IgD-negative memory B cell (primary cell): Measurements from ENCODE around the gene ZNF398. TPM values are rescaled to one million over a fixed set of nuclear protein-coding genes. Genes with fewer than 3 reads are reported as not detected.

ENCODE experiments used
- H3K27ac Mint-ChIP-seq, 3 donors: one replicate each; pipeline ENCODE4 v1.8.0; 2020 to 2022; ENCODE audit warnings: mild to moderate bottlenecking in 3 of 3, mixed read lengths in 3 of 3, moderate library complexity in 1 of 3
- H3K27me3 Mint-ChIP-seq: one replicate; pipeline ENCODE4 v1.8.0; 2021; ENCODE audit warnings: mixed read lengths
- H3K36me3 Mint-ChIP-seq: one replicate; pipeline ENCODE4 v1.8.0; 2020; ENCODE audit warnings: mild to moderate bottlenecking, mixed read lengths
- H3K4me1 Mint-ChIP-seq, 3 donors: one replicate each; pipeline ENCODE4 v1.8.0; 2020 to 2022; ENCODE audit warnings: mixed read lengths in 3 of 3, mild to moderate bottlenecking in 1 of 3
- H3K4me3 Mint-ChIP-seq, 4 donors: one replicate each; pipeline ENCODE4 v1.8.0; 2020 to 2022; ENCODE audit warnings: mild to moderate bottlenecking in 4 of 4, mixed read lengths in 4 of 4, moderate library complexity in 3 of 4
- H3K9me3 Mint-ChIP-seq, 3 donors: one replicate each; pipeline ENCODE4 v1.8.0; 2020 to 2021; ENCODE audit warnings: mixed read lengths in 3 of 3, mild to moderate bottlenecking in 1 of 3
- polyA plus RNA-seq: library from polyadenylated mRNA; unstranded; fragments of 300-500 nt; fragmentation: Illumina TruSeq; gene quantifications from one replicate; pipeline ENCODE4 v1.2.3, GENCODE V29; 2021

ZNF398 gene, protein sequence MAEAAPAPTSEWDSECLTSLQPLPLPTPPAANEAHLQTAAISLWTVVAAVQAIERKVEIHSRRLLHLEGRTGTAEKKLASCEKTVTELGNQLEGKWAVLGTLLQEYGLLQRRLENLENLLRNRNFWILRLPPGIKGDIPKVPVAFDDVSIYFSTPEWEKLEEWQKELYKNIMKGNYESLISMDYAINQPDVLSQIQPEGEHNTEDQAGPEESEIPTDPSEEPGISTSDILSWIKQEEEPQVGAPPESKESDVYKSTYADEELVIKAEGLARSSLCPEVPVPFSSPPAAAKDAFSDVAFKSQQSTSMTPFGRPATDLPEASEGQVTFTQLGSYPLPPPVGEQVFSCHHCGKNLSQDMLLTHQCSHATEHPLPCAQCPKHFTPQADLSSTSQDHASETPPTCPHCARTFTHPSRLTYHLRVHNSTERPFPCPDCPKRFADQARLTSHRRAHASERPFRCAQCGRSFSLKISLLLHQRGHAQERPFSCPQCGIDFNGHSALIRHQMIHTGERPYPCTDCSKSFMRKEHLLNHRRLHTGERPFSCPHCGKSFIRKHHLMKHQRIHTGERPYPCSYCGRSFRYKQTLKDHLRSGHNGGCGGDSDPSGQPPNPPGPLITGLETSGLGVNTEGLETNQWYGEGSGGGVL
- 13.2 TPM for polyA plus RNA-seq

DNA sequence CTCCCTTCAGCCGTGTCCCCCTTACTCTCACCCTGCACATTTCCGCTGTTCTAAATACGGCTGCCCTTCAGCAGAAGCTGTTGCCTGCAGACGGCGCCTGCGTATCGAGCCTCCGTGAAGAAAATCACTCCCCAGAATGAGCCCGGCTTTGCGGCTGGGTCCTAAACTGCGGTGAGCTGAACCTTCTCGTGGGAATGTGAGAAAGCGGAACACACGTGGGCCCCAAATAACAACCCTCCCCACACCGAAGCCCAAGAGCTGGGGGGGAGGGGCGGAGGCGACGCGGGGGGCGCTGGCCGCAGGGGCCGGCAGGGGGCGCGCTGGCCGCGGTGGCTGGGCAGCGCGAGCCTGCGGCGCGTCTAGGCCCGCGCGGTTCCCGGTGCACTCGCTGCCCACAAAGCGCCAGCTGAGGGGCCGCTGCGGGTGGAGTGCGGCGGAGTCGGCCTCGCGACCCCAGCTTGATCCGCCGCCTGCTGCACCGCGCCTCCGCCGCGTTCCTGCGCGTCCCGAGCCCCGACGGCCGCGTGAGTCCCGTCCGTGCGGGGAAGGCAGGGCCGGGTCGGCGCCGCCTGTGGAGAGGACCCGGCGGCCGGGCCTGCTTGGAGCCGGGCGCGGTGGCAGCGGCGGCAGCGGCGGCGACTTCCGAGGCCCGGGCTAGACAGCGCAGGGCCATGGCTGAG, at the start of gene ZNF398:
TSS of gene ZNF398 (plus strand) at position 382 of the 680 bp plus-strand sequence. CDS start at position 672, 290 bp downstream.
- H3K36me3 Mint-ChIP-seq = no peaks in the 10 kb centered on the region
- H3K4me1 Mint-ChIP-seq = peaks cover 21 to 28% (median 24%) of the 10 kb centered on the region in 3 donors
- H3K9me3 Mint-ChIP-seq = no peaks in the 10 kb centered on the region
- peak within 1 kb of the TSS; percentile 90 to 98 (median 97) for H3K27ac Mint-ChIP-seq
- peak within 1 kb of the TSS; percentile 95 to 99 (median 98) for H3K4me3 Mint-ChIP-seq
- no peaks in the 10 kb centered on the region for H3K27me3 Mint-ChIP-seq

DNA sequence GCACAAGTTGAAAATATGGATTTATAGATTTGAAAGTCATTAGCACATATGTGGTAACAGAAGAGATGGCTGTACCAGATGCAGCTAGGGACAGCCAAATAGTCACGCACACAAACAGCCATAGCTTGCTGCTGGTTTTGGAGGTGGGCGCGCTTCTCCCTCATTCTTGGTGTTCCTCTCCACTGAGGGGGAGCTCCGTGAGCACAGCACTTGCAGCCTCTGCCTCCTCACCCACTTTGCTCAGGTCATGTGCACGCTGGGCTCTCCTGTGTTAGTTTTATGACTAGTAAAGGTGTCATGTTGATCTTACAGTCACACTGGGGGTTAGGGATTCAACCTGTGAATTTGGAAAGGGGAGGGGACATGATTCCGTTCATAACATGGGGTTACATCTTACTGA, 48.2 kb upstream of the ZNF398 start:
- H3K9me3 Mint-ChIP-seq = no peaks in the 10 kb centered on the region
- H3K4me1 Mint-ChIP-seq = no peaks in the 10 kb centered on the region
- no peaks in the 10 kb centered on the region for H3K27me3 Mint-ChIP-seq
- no peak overlapping the region for H3K4me3 Mint-ChIP-seq
- no peak overlapping the region for H3K27ac Mint-ChIP-seq
- H3K36me3 Mint-ChIP-seq = no peaks in the 10 kb centered on the region

DNA sequence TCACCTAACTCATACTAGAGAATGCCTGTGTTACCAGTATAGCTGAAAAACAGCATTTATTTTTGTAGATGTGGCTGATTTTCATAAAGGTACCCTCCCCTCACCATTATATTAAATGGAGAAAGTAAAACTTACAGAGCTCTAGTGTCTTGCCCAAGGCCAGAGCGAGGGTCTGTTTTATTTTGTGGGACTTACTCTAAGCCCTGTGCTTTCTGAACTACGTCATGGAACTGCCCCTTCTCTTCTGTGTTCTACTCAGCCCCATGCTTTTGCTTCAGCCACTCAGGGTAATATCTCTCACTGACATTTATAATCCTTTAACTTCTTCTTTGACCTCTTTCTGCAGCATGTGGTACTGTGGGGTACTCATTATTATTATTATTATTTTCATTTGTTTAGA, 46.4 kb upstream of the ZNF398 start:
- H3K9me3 Mint-ChIP-seq = no peaks in the 10 kb centered on the region
- no peaks in the 10 kb centered on the region for H3K36me3 Mint-ChIP-seq
- no peak overlapping the region for H3K27ac Mint-ChIP-seq
- no peaks in the 10 kb centered on the region for H3K4me1 Mint-ChIP-seq
- no peak overlapping the region for H3K4me3 Mint-ChIP-seq
- no peaks in the 10 kb centered on the region for H3K27me3 Mint-ChIP-seq

DNA sequence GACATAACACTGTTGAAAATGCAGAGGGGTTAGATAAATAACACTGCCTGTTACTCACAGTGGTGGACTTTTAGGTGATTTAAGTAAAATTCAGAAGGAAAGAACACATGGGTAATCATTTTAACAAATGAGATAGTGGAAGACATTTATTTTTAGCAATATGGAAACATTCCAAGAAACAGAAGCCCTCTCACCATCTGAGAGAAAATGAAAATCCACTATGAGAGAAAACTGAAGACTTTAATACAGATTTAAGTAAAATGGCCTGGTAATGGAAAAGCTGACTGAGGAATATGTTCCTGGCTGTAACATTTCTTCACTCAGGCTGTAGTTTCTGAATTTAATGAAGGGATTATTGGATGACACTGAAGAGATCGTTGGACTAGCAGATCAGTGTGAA, 44.6 kb upstream of the ZNF398 start:
- Mint-ChIP-seq H3K4me1 (no peaks in the 10 kb centered on the region), H3K27me3 (no peaks in the 10 kb centered on the region), H3K4me3 (no peak overlapping the region), H3K9me3 (no peaks in the 10 kb centered on the region), H3K36me3 (no peaks in the 10 kb centered on the region), H3K27ac (no peak overlapping the region)

DNA sequence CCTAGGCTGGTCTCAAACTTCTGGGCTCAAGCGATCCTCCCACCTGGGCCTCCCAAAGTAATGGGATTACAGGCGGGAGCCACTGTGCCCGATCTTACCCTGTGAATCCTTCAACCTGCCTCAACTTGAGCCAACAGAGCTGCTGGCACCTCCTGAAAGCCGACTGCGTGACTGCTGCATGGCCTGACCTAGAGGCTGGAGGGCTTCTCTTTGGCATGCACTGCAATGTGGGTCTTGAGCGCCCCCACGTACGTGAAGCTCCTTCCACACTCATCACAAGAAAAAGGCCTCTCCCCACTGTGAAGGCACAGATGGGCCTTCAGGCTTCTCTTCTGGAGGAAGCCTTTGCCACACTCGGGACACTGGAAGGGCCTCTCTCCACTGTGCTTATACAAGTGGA, 43.8 kb upstream of the ZNF398 start:
- no peaks in the 10 kb centered on the region for H3K9me3 Mint-ChIP-seq
- no peaks in the 10 kb centered on the region for H3K36me3 Mint-ChIP-seq
- no peaks in the 10 kb centered on the region for H3K4me1 Mint-ChIP-seq
- no peak overlapping the region for H3K4me3 Mint-ChIP-seq
- no peaks in the 10 kb centered on the region for H3K27me3 Mint-ChIP-seq
- H3K27ac Mint-ChIP-seq = no peak overlapping the region

DNA sequence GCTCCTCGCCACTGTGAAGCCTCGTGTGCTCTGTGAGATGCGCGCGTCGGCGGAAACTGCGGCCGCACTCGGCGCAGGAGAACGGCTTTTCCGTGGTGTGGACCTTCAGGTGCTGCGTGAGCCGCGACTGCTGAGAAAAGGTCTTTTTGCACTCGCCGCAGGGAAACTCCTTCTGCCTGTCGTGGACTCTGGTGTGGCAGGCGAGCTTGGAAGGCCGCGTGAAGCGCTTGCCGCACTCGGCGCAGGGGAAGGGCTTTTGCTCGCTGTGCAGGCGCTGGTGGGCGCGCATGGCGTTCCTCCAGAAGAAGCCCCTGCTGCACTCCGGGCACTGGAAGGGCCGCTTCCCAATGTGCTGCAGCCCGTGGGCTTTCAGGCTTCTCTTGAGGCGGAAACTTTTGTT, 43.0 kb upstream of the ZNF398 start:
- Mint-ChIP-seq H3K36me3 (peaks cover under 1% of the 10 kb centered on the region), H3K9me3 (no peaks in the 10 kb centered on the region), H3K27me3 (no peaks in the 10 kb centered on the region), H3K27ac (peak overlapping the region in 1 of 3 donors; percentile 10), H3K4me1 (no peaks in the 10 kb centered on the region), H3K4me3 (no peak overlapping the region)

DNA sequence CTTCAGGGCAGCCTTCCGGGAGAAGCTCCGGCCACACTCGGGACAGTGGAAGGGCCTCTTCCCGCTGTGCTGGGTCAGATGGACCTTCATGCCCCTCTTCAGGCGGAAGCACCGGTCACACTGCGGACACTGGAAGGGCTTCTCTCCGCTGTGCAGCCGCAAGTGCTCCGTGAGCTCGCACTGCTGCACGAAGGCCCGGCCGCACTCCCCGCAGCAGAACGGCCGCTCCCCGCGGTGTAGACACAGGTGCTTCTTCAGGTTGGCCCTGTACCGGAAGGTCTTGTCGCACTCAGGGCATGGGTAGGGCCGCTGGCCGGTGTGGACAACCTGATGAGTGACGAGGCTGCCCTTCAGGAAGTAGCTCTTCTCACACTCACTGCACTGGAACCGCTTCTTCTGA, 42.5 kb upstream of the ZNF398 start:
- Mint-ChIP-seq H3K27me3 (no peaks in the 10 kb centered on the region), H3K9me3 (no peaks in the 10 kb centered on the region), H3K27ac (peak overlapping the region in 1 of 3 donors; percentile 10), H3K4me1 (no peaks in the 10 kb centered on the region), H3K36me3 (peaks cover 3% of the 10 kb centered on the region), H3K4me3 (no peak overlapping the region)

DNA sequence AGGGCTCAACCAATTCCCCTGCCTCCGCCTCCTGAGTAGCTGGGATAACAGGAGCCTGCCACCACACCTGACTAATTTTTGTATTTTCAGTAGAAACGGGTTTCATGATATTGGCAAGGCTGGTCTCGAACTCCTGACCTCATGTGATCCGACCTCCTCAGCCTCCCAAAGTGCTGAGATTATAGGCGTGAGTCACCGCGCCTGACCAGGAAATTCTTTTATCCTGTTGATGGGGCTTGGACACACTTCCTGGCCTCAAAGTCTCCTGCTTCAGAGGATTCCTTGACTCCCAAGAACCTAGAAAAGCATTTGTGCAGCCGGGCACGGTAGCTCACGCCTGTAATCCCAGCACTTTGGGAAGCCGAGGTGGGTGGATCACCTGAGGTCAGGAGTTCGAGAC, 37.3 kb upstream of the ZNF398 start:
- H3K36me3 Mint-ChIP-seq = peaks cover 3% of the 10 kb centered on the region

DNA sequence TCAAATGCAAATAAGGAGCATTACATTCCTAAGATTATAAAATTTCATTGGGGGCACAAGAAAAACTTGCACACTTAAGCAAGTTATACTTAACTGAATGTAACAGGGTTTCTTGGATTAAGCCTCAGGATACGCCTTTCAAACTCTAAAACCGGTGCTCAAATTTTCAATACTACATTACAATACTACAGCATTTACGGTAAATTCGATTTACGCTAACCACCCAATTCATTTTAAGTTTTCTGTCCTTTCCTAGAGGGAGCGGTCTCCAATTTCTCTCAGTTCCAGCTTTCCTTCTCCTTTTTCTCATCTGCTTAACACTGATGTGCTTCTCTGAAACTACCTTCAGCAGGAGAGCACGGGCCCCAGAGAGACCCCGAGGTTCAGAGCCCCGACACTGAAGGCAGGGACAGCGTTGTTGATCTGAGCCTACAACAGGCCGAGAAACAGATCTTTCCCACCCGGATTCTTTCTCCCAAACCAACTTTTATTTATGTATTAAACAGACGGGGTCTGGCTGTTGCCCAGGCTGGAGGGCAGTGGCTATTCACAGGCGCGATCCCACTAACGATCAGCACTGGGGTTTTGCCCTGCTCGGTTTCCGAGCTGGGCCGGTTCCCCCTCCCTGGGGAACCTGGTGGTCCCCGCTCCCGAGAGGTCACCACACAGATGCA, 21.9 kb upstream of the ZNF398 start:
- peaks cover 10 to 20% (median 18%) of the 10 kb centered on the region in 3 donors for H3K4me1 Mint-ChIP-seq
- H3K9me3 Mint-ChIP-seq = no peaks in the 10 kb centered on the region
- H3K4me3 Mint-ChIP-seq = peak overlapping the region; percentile 94 to 100 (median 99)
- H3K27me3 Mint-ChIP-seq = no peaks in the 10 kb centered on the region
- H3K36me3 Mint-ChIP-seq = peaks cover 1% of the 10 kb centered on the region
- H3K27ac Mint-ChIP-seq = peak overlapping the region; percentile 94 to 98 (median 98)

More for the DNA sequence above, 37.3 kb upstream of the ZNF398 start:
- no peak overlapping the region for H3K4me3 Mint-ChIP-seq
- H3K9me3 Mint-ChIP-seq = no peaks in the 10 kb centered on the region
- H3K27me3 Mint-ChIP-seq = no peaks in the 10 kb centered on the region
- H3K4me1 Mint-ChIP-seq = no peaks in the 10 kb centered on the region
- H3K27ac Mint-ChIP-seq = no peak overlapping the region

DNA sequence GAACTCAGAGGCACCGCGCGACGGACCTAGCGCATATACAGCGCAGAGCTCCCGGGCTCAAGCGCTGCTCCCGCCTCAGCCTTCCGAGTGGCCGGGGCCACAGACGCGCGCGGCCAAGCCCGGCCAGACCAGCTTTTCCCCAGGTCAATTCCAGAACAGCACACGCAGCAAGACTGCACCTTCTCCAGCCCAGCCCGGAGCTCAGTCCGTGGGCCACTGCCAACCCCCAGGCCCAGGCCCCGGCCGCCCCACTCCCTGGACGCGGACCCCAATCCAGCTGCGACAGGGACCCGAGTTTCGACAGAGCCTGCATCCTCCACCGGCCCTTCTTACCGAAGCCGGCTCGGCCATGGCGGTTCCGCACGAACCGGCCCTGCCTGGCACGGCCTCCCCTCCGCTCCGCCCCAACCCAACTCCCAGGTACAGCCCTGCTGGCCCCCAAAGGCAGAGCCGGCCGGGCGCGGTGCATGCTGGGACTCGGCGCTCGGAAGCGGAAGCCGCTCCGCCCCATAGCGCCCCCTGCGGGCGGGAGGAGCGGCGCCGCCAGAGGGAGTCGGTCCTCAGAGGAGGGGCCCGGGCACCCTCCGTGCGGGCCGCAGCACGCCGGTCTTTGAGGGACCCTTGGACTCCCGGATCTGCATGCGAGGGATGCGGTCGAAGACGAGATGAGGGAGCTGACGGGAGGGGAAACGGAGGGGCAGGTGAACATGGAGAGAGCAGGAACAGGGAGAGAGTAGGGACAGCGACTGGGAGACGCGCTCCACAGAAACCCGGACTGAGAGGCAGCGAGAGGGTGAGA, 21.2 kb upstream of the ZNF398 start, which contains the start of gene ZNF425:
TSS of gene ZNF425 (minus strand) at position 462 of the 799 bp plus-strand sequence. CDS start at position 351, 111 bp downstream.
- peaks cover 0 to 5% (median 4%) of the 10 kb centered on the region in 3 donors for H3K9me3 Mint-ChIP-seq
- no peaks in the 10 kb centered on the region for H3K27me3 Mint-ChIP-seq
- peak within 1 kb of the TSS; percentile 94 to 98 (median 98) for H3K27ac Mint-ChIP-seq
- peaks cover 10 to 20% (median 18%) of the 10 kb centered on the region in 3 donors for H3K4me1 Mint-ChIP-seq
- H3K4me3 Mint-ChIP-seq = peak within 1 kb of the TSS; percentile 94 to 100 (median 100)
- peaks cover 6% of the 10 kb centered on the region for H3K36me3 Mint-ChIP-seq

DNA sequence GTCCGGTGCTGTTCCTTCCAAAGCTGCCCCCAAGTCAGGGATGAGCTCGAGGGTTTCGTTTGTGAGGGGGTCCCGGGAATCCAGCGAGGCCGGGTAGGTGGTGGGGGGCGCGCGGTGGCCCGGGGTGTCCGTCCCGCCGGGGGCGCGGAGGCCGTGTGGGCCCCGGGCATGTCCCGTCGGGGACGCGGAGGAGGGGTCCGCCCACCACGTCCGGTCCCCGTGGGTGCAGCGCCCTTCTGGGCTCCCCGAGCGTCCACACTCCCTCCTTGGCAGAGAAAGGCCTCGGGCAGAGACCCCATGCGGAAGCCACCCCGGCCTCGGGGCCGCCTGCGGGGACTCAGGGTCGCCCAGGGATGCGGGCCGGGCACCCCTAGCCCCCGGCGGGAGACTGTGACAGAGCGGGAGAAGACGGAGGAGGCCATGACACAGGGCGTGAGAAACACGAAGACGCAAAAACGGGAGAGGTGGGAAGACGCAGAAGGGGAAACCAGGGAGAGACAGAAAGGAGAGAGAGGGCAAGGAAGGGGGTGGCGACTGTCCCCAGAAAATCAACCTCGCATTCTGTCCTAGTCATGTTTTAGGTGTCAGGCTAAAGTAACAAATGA, 20.5 kb upstream of the ZNF398 start:
- H3K36me3 Mint-ChIP-seq = peaks cover 7% of the 10 kb centered on the region
- H3K9me3 Mint-ChIP-seq = peaks cover 0 to 5% (median 4%) of the 10 kb centered on the region in 3 donors
- H3K4me1 Mint-ChIP-seq = peaks cover 10 to 20% (median 18%) of the 10 kb centered on the region in 3 donors
- H3K27ac Mint-ChIP-seq = peak overlapping the region; percentile 94 to 98 (median 98)
- peak overlapping the region; percentile 94 to 100 (median 100) for H3K4me3 Mint-ChIP-seq
- H3K27me3 Mint-ChIP-seq = no peaks in the 10 kb centered on the region

DNA sequence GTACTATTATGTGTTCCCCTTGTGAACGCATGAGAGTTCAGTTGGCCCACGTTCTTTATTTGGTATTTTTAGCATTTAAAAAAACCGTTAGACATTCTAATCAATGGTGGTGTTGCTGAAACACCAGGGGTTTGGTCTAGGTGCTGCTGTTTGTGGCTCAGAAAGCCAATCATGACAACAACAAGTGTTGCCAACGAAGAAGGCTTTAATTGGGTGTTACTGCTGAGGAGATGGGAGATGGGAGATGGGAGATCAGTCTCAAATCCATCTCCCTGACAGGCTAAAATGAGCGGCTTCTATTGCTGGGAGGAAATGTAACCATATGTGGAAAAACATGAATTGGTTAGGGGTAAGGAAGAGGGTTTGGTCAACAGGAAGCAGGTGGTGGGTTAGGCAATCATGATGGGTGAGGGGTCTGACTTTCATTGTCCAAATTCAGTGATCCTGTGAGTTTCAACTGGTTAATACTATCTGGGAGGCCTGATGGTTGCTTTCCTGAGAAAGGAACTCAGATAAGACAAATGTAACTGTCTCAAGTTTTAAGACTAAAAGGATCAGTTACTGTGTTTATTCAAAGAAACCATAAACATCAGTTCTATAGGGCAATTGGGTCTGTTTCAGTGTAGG, 16.6 kb upstream of the ZNF398 start:
- Mint-ChIP-seq H3K36me3 (peaks cover 7% of the 10 kb centered on the region), H3K9me3 (peaks cover 0 to 5% (median 4%) of the 10 kb centered on the region in 3 donors), H3K4me3 (peak overlapping the region in 1 of 4 donors; percentile 70), H3K4me1 (peaks cover 5 to 9% (median 9%) of the 10 kb centered on the region in 3 donors), H3K27me3 (no peaks in the 10 kb centered on the region), H3K27ac (peak overlapping the region in 2 of 3 donors; percentile 31 to 68)

DNA sequence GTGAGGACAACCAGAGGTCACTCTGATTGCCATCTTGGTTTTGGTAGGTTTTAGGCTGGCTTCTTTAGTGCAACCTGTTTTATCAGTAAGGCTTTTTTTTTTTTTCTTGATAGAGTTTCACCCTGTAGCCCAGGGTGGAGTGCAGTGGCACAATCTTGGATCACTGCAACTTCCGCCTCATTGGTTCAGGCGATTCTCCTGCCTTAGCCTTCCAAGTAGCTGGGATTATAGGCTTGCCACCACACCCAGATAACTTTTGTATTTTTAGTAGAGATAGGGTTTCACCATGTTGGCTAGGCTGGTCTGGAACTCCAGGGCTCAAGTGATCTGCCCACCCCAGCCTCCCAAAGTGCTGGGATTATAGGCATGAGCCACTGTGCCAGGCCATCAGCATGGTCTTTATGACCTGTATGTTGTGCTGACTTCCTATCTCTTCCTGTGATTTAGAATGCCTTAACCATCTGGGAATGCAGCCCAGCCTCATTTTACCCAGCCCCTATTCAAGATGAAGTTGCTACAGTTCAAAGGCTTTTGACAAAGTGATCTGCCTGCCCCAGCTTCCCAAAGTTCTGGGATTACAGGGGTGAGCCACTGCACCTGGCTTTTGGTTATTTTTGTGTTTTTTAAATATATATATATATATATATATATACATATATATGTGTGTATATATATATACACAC, 14.1 kb upstream of the ZNF398 start:
- no peaks in the 10 kb centered on the region for H3K27me3 Mint-ChIP-seq
- H3K9me3 Mint-ChIP-seq = peaks cover 0 to 5% (median 4%) of the 10 kb centered on the region in 3 donors
- H3K4me1 Mint-ChIP-seq = no peaks in the 10 kb centered on the region
- no peak overlapping the region for H3K27ac Mint-ChIP-seq
- H3K36me3 Mint-ChIP-seq = peaks cover 7% of the 10 kb centered on the region
- H3K4me3 Mint-ChIP-seq = no peak overlapping the region
